GM19455 (cell line): Measurements from ENCODE around the gene INSRR.

Experiments
- ATAC-seq: cut with Tn5 transposase; IDR thresholded peaks from one replicate; pipeline ENCODE4 v1.9.1; 2021; ENCODE audit not compliant: unreplicated experiment

The INSRR gene

DNA sequence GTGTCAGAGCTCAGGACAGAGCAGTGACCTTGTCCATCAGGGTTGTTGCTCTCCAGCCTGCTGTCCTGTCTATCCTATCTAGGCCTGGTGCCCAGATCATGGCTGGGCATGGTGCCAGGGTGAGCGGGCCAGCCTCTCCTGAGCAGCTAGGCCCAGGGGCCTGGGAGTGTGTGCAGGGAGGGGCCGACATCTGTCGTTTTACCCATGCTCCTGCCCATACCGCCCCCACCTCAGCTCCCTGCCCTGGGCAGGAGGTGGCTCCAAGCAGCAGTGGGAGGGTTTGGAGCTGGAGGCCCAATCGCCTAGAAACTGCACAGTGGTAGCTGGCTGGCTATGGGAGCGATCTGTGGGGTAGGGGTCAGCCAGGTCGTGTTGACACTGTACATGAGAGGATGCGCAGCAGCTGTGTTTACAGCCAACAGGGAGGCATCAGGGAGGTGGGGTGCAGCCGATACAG, 6.5 kb downstream of the INSRR start:
- no peak for ATAC-seq

DNA sequence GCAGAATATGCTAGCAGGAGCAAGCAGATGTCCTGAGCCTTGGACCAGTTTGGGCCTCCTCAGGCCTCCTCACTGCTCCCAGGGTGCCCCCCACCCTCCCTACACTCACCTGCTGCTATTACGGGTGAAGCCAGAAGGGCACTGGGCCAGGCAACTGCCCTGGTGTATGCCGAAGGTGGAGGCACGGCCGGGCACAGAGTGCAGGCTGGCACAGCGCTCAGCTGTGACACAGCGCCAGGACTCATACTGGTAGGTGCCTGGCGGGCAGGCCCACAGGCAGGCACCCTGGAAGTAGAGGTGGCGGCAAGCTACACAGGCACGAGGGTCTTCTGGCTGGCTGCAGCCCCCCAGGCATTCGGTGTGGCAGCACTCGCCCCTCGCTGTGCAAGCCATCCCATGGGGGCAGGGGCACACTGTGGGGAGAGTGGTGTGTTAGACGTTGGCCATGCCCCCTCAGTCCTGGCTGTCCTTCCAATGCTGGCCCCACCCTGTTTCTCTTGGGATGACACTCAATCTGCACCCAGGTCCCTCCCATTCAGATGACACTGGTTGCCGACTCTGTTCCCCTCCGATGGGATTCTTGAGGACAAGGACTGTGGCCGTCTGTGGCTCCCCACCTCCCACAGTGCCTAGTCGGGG, 7.0 kb downstream of the INSRR start:
- ATAC-seq: no peak

DNA sequence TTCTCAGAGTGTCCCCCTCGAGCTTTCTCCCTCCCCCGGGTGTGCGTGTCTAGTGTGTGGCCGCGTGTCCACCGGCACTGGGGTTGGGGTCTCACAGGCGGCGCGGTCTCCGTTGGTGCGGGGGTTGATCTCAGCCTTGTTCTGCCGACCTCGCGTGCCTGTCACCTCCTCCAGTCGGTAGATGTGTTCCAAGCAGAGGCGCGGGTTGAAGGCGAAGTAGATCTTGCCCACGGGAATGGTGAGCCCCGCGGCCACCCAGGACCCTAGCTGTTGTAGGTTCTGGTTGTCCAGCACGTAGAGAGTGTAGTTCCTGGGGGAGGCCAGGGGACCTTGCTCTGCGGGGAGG, 9.8 kb downstream of the INSRR start:
- ATAC-seq: no peak

DNA sequence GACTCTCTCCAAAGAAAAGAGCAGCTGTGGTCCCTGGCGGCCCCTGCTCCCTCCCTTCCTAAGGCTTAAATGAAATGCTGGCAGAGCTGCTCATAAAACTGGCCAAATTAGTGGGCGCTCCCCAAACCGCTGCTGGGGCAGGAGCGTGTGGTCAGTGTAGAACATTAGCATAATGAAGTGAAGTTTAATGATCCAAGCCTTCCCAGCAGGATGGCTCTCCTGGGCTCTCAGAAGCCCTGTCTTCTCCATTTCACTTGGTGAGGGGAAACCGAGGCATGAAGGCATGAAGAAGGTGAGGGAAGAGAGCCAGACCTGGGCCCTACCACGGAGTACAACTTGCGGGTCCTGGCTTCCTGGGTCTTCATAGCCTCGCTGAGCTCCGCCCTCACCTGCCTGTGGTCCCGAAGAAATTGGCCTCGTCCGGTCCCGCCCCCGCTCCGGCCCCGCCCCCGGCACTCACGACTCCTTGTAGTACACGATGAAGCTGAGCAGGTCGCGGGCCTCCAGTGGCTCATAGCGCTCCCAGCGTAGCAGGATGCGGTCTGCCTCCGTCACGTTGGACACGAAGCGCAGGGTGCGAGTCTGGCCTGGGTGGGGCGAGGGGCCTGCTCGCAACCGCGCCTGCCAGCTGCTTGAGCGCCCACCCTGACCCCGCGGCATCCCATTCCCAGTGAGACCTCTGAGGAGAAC, 10.3 kb downstream of the INSRR start:
- ATAC-seq: no peak

DNA sequence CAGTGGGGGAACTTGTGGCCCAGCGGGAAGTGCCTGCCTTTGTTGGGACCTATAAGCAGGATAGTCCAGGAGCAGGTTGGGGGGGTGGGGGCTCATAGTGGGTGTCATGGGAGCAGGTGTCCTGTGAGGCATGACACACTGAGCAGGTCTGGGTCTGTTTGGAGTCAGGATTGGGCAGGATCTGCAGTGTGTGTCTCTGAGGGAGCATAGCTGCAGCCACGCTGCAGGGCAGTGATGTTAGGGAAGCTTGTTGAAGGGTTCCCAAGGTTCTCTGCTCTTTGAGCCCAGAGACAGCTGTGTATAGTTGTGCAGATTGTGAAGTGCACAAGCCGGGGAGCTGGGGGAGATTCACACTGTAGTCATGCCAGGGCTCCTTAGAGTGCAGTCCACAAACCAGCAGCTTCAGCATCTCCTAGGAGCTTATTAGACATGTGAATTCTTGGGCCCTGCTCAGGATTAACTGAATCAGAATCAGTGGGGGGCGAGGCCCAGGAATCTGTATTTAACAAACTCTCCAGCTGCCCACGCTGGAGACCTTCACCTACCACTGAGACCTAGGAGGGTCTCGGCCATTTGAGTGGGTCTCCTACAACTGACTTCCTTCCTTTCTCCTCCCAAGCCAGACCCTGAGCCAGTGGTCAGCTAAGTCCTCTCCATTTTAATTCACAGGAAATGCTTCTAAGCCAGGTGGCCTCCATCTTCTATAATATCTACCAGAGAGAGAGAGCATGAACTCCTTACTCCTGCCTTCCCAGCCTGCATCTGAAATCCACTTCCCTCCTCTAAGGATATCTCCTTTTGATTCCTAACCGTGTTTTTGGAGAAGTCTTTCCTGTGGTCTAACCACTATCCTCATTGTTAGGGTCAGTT, 11.1 kb downstream of the INSRR start:
- ATAC-seq: no peak

DNA sequence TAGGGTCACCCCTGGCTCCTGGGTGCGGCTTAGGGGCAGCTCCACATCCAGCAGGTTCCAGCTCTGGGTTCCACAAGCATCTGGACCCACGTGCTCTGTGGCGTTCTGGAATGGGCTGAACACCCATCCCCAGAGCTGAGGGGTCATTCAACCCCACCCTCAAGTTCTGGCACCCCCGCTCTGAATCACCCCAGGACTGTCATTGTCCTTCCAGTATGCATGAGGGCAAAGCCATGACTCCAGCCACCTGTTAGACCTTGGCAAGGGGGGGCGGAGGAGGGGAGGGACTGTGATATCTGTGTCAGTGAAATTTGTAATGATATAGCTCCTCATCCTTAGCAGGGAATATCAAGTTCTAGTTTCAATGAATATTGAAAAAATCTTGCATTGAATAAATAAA, 12.3 kb downstream of the INSRR start:
- ATAC-seq: no peak

DNA sequence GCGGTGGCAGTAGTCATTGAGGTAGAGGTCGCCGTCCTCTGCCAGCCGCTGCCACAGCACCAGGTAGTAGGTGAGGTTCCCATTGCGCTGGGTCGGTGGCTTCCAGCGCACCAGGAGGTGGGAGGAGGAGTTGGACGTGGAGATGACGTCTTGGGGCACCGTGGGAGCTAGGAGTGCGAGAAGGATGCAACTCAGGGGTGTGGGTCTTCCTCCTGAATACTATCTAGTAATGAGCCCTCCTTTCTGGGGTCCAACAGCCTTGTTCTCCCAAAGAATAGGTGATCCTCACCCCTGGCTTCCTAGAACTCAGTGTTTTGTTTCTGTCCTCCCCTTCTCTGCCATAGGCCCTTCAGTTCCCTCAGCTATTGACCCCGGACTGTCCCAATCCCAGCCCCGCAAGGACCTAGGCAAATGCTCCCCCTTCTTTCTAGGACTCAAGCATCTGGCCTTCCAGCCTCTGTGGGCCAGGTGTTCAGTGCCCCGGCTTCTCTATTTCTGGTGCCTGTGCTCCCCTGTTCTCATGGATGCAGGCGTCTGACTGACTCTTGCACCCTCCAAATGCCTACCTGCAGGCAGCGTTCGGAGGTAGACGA, 12.9 kb downstream of the INSRR start:
- ATAC-seq: no peak

DNA sequence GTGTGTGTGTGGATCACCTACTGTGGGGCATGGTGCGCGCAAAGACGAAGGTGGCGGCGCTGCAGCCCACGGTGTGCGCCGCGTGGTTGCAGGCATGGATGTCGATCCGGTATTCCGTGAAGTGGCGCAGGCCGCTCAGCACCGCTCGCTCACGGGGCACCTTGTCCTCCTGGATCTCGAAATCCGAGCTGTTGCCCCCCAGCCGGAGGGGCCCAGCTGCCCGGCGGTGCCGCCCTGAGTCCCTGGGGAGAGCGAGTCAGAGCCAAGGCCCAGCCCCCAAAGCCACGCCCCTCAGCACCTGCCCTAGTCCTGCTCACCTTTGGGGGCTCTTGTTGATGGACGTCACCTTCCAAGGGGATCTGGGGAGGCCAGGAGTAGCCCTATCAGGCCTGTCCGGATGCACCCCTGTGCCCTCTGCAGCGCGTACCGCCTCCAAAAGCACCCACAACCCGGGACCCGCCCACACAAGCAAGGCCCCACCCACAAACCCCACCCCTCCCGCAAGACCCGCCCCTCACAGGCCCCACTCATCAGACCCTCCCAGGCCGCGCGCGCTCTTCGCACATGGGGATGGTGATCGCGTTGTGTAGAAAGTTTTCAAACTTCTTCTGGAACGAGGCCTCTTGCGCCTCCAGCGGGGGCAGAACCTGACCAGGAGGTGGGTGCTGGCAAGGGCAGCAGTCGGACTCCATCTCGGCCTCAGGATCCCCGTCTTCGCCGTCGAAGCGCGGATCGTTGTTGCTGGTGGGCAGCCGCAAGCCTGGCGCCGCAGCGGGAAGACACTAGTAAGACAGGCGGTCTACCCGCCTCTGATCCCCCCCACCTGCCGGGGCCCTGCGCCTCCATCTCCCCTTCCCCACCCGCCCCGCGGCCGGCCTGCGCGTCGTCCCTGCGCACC, 13.6 kb downstream of the INSRR start:
- ATAC-seq: no peak

DNA sequence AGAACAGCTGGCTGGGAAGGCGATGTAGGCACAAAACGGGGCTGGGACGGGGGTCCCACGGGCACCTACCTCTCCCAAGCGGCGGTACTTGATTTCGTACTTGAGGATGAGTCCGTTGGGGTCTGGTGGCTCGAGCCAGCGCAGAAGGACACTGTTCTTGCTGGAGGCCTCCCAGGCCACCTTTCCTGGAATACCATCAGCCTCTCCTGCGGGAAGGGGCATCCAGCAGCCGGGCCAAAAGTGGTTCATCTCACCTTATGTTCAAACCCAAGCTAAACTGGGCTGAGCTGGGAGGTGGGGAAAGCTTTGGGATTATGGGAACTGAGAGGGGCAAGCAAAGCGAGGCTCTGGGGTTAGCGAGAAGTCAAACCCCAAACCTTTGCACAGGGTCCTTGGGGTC, 14.3 kb downstream of the INSRR start:
- no peak for ATAC-seq

DNA sequence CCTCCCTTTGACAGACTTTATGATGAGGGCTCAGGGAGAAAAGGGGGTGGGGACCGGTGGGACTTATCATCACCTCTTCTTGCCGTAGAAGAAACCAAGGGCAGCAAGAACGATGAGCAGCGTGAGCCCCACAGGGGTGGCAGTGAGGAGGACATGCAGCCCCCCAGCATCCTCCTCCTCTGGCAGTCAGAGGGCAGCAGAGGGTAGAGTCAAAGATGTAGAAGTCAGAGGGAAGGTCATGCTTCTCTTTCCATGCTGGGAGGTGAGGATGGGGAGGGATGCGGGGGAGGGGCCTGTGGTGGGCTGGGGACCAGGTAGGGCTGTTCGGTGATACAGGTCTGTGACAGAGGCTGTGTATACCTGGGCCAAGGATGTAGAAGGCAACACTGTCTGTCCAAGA, 14.8 kb downstream of the INSRR start:
- ATAC-seq: no peak

DNA sequence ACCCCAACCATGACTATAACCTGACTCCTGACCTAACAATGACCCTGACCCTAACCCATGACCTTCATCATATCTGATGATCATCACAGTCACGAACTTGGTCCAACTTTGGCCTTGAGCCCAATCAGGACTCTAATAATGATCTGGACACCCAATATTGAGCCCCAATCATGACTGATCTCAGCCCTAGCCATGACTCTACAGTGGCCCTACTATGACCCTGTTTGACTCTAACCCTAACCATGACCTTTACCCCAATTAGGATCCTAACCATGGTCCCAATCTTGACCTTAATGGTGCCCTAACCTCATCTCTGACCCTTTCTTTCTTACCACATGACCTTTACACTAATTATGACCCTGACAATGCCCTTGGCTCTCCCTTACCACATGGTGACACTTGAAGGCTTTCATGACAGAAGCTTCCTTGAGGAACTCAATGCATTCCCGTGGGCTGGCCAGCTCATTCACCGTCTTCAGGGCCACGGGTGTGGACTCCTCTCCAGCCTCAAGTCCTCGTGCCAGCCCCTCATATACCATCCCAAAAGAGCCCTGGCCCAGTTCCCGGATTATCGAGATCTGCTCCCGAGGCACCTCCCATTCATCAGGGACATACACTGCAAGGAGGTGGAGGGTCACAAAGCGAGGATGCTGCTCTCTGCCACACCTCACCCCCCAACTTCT, 16.2 kb downstream of the INSRR start:
- no peak for ATAC-seq

DNA sequence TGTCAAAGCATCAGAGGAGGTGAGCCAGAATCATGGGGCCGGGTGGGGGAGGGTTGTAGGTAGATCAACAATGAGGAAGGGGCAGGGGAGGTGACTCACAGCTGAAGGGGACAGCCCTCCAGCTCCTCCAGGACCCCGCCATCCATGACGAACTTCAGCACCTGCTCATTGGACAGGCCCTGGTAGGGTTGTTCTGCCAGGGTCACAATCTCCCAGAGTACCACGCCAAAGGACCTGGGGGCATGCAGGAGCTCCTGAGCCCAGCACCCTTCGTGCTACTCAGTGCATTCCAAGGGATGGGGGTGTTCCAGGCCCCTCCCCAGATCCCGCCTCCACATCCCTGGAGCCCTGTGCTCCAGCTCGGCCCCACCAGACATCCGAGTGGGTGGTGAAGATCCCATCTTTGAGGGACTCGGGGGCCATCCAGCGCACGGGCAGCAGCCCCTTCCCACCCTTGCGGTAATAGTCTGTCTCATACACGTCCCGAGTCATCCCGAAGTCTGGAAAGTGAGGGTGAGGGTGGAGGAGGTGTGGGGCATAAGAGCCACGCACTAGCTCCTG, 17.5 kb downstream of the INSRR start:
- no peak for ATAC-seq

DNA sequence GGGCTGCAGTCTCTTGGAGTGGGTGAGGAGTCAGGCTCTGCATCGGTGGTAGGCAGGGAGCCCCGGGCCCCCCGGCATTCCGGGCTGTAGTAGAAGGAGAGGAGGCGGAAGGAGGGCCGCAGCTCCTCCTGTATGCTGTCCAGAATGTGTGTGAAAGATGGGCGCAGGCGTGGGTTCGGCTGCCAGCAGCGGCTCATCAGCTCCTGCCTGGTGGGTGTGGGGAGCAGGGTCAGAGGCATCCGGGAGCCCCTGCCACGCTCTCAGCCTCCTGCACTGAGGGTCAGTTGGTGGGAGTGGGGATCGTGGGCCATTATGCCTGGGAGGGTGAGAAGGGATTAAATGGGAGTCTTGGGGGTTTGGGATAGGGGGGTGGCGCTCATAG, 18.0 kb downstream of the INSRR start:
- ATAC-seq: no peak

DNA sequence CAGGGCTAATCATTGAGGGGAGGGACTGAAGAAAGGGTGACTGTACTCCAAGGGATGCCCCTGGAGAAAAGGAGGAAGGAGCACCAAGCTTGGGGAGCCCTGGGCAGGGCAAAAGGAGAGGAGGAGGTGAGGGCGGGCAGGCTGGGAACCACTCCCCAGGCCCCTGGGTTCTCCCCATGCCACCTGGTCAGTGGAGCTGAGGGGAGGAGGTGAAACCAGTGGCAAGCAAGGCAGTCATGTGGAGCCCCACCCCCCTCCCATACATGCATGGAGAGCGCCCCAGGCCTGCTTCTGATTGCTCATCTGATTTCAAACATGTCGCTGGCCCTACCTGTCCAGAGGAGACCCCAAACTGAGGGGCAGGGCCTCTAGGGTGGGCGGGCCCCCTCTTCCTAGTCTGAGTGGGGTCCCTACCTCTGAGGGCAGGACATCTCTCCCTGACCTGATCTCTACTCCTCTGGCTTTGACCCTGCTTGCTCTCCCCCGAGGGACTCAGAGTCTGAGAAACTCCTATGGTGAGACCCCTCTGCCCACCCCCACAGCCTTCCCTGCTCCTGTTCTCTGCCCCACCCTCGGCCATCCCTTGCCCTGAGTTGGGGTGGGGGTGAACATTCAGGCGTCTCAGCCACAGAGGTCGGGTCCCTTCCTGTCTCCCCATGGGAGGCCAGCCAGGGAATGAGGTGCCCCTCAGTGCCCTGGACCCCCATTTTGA, 18.6 kb downstream of the INSRR start:
- no peak for ATAC-seq

DNA sequence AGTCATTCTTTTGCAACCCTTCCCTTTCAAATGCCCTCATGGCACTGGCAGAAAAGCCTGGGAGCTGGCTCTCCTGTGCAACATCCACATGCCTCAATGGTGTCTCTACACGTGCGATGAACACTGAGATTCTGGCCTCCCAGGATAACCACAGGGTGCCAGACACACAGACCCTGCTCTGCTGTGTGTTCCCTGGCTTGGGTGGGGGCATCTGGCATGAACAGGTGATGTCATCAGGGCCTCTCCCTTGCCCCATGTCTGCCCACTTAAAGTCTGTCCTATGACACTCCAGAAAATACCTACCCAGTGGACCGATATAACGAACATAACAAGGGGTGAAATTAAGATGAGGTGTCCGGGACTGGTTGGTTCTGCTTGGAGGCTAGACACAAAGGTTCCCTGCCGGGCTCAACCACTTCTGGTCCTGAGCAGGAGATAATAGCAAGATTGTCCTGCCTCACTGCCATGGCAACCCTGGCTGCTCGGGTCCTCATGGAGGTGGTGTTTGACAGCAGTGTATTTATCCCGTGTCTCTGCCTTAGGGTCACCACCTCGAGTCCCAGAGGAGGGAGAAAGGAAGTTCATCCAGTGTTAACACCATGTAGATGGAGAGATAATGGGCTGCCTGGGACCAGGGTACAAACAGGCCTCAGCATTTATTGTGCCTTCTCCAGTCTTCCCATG, 19.3 kb downstream of the INSRR start:
- ATAC-seq: no peak

DNA sequence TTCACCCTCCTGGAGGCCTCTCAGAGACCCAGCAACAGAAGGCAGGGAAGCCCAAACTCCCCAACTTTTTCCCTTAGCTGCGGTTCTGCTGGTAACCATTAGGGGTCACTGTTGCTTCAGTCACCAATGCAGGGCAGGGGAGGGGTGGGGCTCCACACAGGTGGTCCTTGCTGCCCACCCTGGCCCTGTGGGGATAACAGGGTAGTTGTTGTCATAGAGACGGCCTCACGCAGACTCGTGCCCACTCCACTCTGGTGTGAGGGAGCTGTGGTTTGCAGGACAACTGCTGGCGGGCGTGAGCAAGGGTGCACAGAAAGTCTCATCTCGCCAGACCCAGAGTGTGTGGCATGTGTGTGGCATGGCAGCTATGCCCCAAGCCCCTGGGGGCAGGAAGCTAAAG, 19.9 kb downstream of the INSRR start:
- ATAC-seq: no peak

DNA sequence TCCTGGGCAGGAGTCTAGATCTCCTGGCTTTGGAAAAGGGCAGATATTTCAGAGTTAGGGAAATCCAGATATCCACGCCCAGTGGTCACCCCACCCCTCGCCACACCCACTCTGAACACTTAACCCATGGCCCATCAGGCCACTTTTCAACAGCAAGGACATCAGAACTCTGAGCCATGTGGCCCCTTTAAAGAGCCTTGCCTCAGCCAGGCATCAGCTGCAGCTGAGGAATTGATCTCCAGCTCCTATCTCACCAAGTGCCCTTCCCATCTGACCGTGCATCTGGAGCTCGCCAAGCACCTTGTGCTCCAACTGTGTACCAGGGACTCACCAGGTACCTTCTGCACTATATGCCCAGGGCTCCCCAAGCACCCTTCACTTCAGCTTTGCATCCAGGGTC, 22.0 kb downstream of the INSRR start:
- ATAC-seq: no peak

DNA sequence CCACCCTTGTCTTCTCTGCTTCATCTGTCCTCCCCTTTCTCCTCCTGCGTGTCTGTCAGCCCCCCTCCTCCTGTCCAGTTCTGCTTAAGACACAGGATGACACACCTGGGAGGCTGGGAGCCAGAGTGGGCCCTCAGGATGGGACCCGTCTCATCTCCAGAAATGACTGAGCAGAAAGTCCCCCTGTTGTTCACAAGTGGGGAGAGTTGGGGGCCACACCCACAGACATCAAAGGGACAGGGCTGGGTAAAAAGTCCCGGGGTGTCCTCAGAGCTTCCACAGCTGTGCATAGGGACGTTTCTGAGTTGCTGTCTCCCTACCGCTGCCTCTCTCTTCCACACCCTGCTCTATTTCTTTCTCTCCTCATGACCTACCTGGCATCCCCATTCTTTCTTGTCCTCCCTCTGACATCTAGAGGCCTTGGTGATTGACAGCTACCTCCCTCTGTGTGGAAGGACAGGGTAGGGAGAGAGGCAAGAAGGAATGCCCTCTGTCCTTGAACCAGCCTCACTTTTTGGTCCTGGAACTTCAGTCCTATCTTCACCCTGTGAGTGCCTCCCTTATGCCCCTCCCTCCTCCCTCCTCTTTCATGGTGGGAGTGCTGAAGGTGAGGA, 22.8 kb downstream of the INSRR start:
- no peak for ATAC-seq
